SK-N-SH (cell line): ENCODE data around the gene PALLD.

Experiments used
- CTCF ChIP-seq: fragments of 200-600 bp; sonication (generic); IDR thresholded peaks from 2 replicates; pipeline ENCODE4 v1.6.1; 2017; ENCODE audit warnings: antibody characterized with exemption, mild to moderate bottlenecking, moderate library complexity
- TAF1 ChIP-seq: IDR thresholded peaks from 2 replicates; pipeline ENCODE4 v1.6.1; 2012; ENCODE audit warnings: low read depth, mild to moderate bottlenecking, low read length, moderate library complexity, borderline replicate concordance

DNA sequence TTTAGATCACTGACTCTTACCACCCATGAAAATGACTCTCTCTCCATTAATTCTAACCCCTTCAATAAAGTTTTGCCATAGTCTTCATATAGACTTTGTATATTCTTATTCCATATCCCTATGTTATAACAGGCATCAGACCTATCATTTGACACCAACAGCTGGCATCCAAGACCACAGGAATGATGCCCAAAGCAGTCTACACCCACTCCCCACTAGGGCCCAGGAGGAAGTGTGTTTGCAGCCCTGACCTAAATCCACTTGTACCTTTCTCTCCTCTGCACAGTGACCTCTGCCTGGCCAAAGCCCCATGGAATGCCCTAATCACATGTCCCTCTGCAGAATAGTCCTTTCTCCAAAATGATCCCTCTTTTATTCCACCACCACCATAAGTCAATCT is 294.0 kb downstream of the PALLD start:
- TF ChIP-seq TAF1 (no peak), CTCF (no peak)
